ENCODE measurements around the gene EIF4A3. TPM values are rescaled to one million over a fixed set of nuclear protein-coding genes. Genes with fewer than 3 reads are reported as not detected.
A peak's percentile ranks its signal among the peaks of the same experiment; 100 is the strongest.

EIF4A3 gene
- total RNA-seq, 1 experiment from 2014 or later, result 190 TPM

GRCh38 chr17:80132906-80133625 is 13.9 kb downstream of the EIF4A3 start:
- Mint-ChIP-seq H3K4me3 (ENCODE audit: unreplicated experiment) (no peak overlapping the region), H3K27ac (ENCODE audit: unreplicated experiment) (no peak overlapping the region), H3K9me3 (ENCODE audit: unreplicated experiment) (no peaks in the 10 kb centered on the region), H3K4me1 (ENCODE audit: low read depth, unreplicated experiment) (peaks cover 13% of the 10 kb centered on the region), H3K27me3 (ENCODE audit: insufficient read depth, unreplicated experiment) (no peaks in the 10 kb centered on the region), H3K36me3 (ENCODE audit: insufficient read depth, unreplicated experiment) (peaks cover 63% of the 10 kb centered on the region)
- no peak for DNase-seq
- ChIA-PET CTCF (no interaction called here), POLR2A (interaction anchor here (0.6 kb wide), 1 partner anchor 11 kb away, joined by 3 read pairs; no protein-coding TSS in a partner anchor)
- Histone ChIP-seq H3K4me3 (ENCODE audit: low read depth, low read length) (no peak overlapping the region), H3K36me3 (ENCODE audit: control insufficient read depth, insufficient read depth, low read length) (peaks cover 8% of the 10 kb centered on the region), H3K4me1 (no peaks in the 10 kb centered on the region; the same call in 1 of the 2 replicates), H3K9me3 (no peaks in the 10 kb centered on the region), H3K27me3 (replicated peaks; ENCODE audit: control insufficient read depth, insufficient read depth, low read length) (no peaks in the 10 kb centered on the region)
- no peak for TF ChIP-seq CTCF (IDR thresholded peaks at IDR 0.05; ENCODE audit: insufficient read depth in 1 of 2, low read depth in 1 of 2, low read length in 1 of 2, severe bottlenecking in 1 of 2, unreplicated experiment in 1 of 2)
- no TSS peak for BruUV-seq (replicated peaks)
- intact Hi-C loops (cut with micrococcal nuclease; ENCODE audit: unreplicated experiment), result no loop called here

- peaks cover 43% of the 10 kb centered on the region for H3K36me3 Mint-ChIP-seq (ENCODE audit: insufficient read depth, unreplicated experiment)
- no peak for TF ChIP-seq CTCF (IDR thresholded peaks at IDR 0.05; ENCODE audit: insufficient read depth in 1 of 2, low read depth in 1 of 2, low read length in 1 of 2, severe bottlenecking in 1 of 2, unreplicated experiment in 1 of 2)
- H3K27ac Mint-ChIP-seq (ENCODE audit: unreplicated experiment), result no peak overlapping the region
- intact Hi-C loops (cut with micrococcal nuclease; ENCODE audit: unreplicated experiment), result no loop called here
- no peaks in the 10 kb centered on the region; the same call in 1 of the 2 replicates for H3K4me1 ChIP-seq
- ChIA-PET POLR2A (no interaction called here), CTCF (interaction anchor here (0.6 kb wide), 1 partner anchor 323 kb away, joined by 3 read pairs; no protein-coding TSS in a partner anchor)
- no TSS peak for BruUV-seq (replicated peaks)
- no peak overlapping the region for H3K4me3 ChIP-seq (ENCODE audit: low read depth, low read length)
- H3K4me1 Mint-ChIP-seq (ENCODE audit: low read depth, unreplicated experiment), result peaks cover 13% of the 10 kb centered on the region
- no peaks in the 10 kb centered on the region for H3K27me3 ChIP-seq (replicated peaks; ENCODE audit: control insufficient read depth, insufficient read depth, low read length)
- no peak overlapping the region for H3K4me3 Mint-ChIP-seq (ENCODE audit: unreplicated experiment)
- DNase-seq, result no peak
- H3K27me3 Mint-ChIP-seq (ENCODE audit: insufficient read depth, unreplicated experiment), result no peaks in the 10 kb centered on the region
- H3K9me3 Mint-ChIP-seq (ENCODE audit: unreplicated experiment), result no peaks in the 10 kb centered on the region
- H3K9me3 ChIP-seq, result no peaks in the 10 kb centered on the region
- H3K36me3 ChIP-seq (ENCODE audit: control insufficient read depth, insufficient read depth, low read length), result peaks cover 3% of the 10 kb centered on the region
Observed at GRCh38 chr17:80130992-80131391, 15.9 kb downstream of the EIF4A3 start.

- no peaks in the 10 kb centered on the region for H3K27me3 Mint-ChIP-seq (ENCODE audit: insufficient read depth, unreplicated experiment)
- H3K27ac Mint-ChIP-seq (ENCODE audit: unreplicated experiment), result no peak overlapping the region
- POLR2A ChIA-PET, result interaction anchor here (0.6 kb wide), 1 partner anchor 1144 kb away, joined by 7 read pairs; no protein-coding TSS in a partner anchor
- H3K9me3 Mint-ChIP-seq (ENCODE audit: unreplicated experiment), result no peaks in the 10 kb centered on the region
- CTCF ChIA-PET, result interaction anchor here (0.6 kb wide), 2 partner anchors 120 to 449 kb away, joined by 3 to 4 read pairs; no protein-coding TSS in a partner anchor
- peaks cover 20% of the 10 kb centered on the region for H3K4me1 Mint-ChIP-seq (ENCODE audit: low read depth, unreplicated experiment)
- no TSS peak for BruUV-seq (replicated peaks)
- H3K4me3 Mint-ChIP-seq (ENCODE audit: unreplicated experiment), result no peak overlapping the region
- Histone ChIP-seq H3K9me3 (no peaks in the 10 kb centered on the region), H3K4me1 (peaks cover 4% of the 10 kb centered on the region; the same call in 1 of the 2 replicates), H3K4me3 (ENCODE audit: low read depth, low read length) (no peak overlapping the region), H3K27me3 (replicated peaks; ENCODE audit: control insufficient read depth, insufficient read depth, low read length) (no peaks in the 10 kb centered on the region), H3K36me3 (ENCODE audit: control insufficient read depth, insufficient read depth, low read length) (no peaks in the 10 kb centered on the region; the same call in 1 of the 2 replicates)
- no peak for TF ChIP-seq CTCF (IDR thresholded peaks at IDR 0.05; ENCODE audit: insufficient read depth in 1 of 2, low read depth in 1 of 2, low read length in 1 of 2, severe bottlenecking in 1 of 2, unreplicated experiment in 1 of 2)
- intact Hi-C loops (cut with micrococcal nuclease; ENCODE audit: unreplicated experiment), result loop anchor here (5.0 kb wide), 1 partner anchor 122 kb away; no protein-coding TSS in a partner anchor
- peaks cover 24% of the 10 kb centered on the region for H3K36me3 Mint-ChIP-seq (ENCODE audit: insufficient read depth, unreplicated experiment)
- DNase-seq, result peak in 1 of 2 experiments; percentile 17
Observed at GRCh38 chr17:80129006-80129565, 17.8 kb downstream of the EIF4A3 start.
